Stomach (tissue), 9 donors: ENCODE results near the gene P2RY8. TPM values are rescaled to one million over a fixed set of nuclear protein-coding genes. Genes with fewer than 3 reads are reported as not detected.

Experiments used
- DNase-seq, 2 donors: peaks; one replicate each; pipeline versions ENCODE4 v3.0.0 to v3.0.0-alpha.2; 2013 to 2019
- H3K27ac ChIP-seq, 5 donors: fragments of 200-600 bp in 4 of 5; sonication (generic) in 4 of 5; one replicate each; pipeline ENCODE4 v1.5.1; 2013 to 2019; ENCODE audit warnings: mild to moderate bottlenecking in 1 of 5, moderate library complexity in 1 of 5
- H3K27me3 ChIP-seq, 3 donors: fragments of 200-600 bp; sonication (generic); one replicate each; pipeline ENCODE4 v1.5.1; 2017 to 2019; ENCODE audit warnings: mixed run types in 1 of 3
- H3K36me3 ChIP-seq, 4 donors: fragments of 200-600 bp; sonication (generic); 1 replicate in 3 of 4; 2 replicates in 1 of 4; pipeline ENCODE4 v1.5.1; 2016 to 2019
- H3K4me1 ChIP-seq, 4 donors: fragments of 200-600 bp; sonication (generic); one replicate each; pipeline ENCODE4 v1.5.1; 2016 to 2019
- H3K4me3 ChIP-seq, 4 donors: fragments of 200-600 bp; sonication (generic) in 3 of 4; one replicate each; pipeline ENCODE4 v1.5.1; 2016 to 2019; ENCODE audit warnings: mild to moderate bottlenecking in 1 of 4
- H3K9me3 ChIP-seq, 4 donors: fragments of 200-600 bp; sonication (generic); one replicate each; pipeline ENCODE4 v1.5.1; 2016 to 2019
- EP300 ChIP-seq: sonication (generic); formaldehyde crosslinking; IDR thresholded peaks from one replicate; pipeline ENCODE4 v1.6.1; 2017; ENCODE audit warnings: antibody characterized with exemption
- POLR2A ChIP-seq, 4 donors: fragments of 450-650 bp; IDR thresholded peaks; one replicate each; pipeline ENCODE4 v1.6.1; 2016; ENCODE audit warnings: antibody characterized with exemption in 4 of 4, control low read depth in 2 of 4, mild to moderate bottlenecking in 1 of 4, moderate library complexity in 1 of 4
- POLR2AphosphoS5 ChIP-seq, 3 donors: sonication (generic); formaldehyde crosslinking; IDR thresholded peaks; one replicate each; pipeline ENCODE4 v1.6.1; 2016; ENCODE audit warnings: antibody characterized with exemption in 3 of 3
- WGBS, 5 donors: extraction: QIAGEN DNeasy Blood & Tissue Kit in 3 of 5; methylation state at CpG; one replicate each; pipeline versions ENCODE4 v1.1.5 to v1.1.7; 2013 to 2018; 5-methylcytosine and 5-hydroxymethylcytosine counted together
- intact Hi-C: fragments of 100-400 bp; cut with DNase I; formaldehyde crosslinking; loops from one replicate; pipeline ENCODE4 v1.15.1; 2023; ENCODE audit warnings: low total_unique reads
- polyA plus RNA-seq, 3 donors: library from polyadenylated mRNA; stranded (reverse); fragments of 200-250 nt; gene quantifications; one replicate each; pipeline ENCODE4 v1.2.3, GENCODE V29; 2013
- total RNA-seq, 5 donors: library from RNA; depleted of rRNA; stranded (reverse); fragments of >200 nt; gene quantifications; one replicate each; pipeline versions ENCODE4 v1.1.0 to v1.2.3, GENCODE V29; 2014 to 2016
- TF ChIP-seq, protein P1 (sequence below), 7 experiments: fragments of 450-650 bp in 4 of 7; fragments of 200-600 bp in 3 of 7; sonication (generic) in 3 of 7; IDR thresholded peaks; one replicate each; pipeline ENCODE4 v1.5.1; 2016 to 2019; ENCODE audit warnings: antibody characterized with exemption in 7 of 7, control low read depth in 2 of 7, mild to moderate bottlenecking in 1 of 7
- donor health status: healthy with polysubstance abuse.
- donor health status: Bipolar disorder and iron deficiency.
- donor health status: healthy.

P2RY8 gene
- total and polyA plus RNA-seq, 8 donors = 0.31 to 3.3 (median 1.3) TPM; not detected in 2

- Histone ChIP-seq H3K27me3 (peaks cover 0 to 21% (median 0%) of the 10 kb centered on the region in 3 donors), H3K36me3 (no peaks in the 10 kb centered on the region), H3K4me1 (no peaks in the 10 kb centered on the region), H3K4me3 (no peak overlapping the region), H3K9me3 (no peaks in the 10 kb centered on the region), H3K27ac (no peak overlapping the region)
- WGBS, 5 donors = 78 to 87% (median 84%) methylated on average over 6 of the region's 6 CpGs
- intact Hi-C loops = no loop called here
- DNase-seq = no peak
- TF ChIP-seq, protein P1, sequence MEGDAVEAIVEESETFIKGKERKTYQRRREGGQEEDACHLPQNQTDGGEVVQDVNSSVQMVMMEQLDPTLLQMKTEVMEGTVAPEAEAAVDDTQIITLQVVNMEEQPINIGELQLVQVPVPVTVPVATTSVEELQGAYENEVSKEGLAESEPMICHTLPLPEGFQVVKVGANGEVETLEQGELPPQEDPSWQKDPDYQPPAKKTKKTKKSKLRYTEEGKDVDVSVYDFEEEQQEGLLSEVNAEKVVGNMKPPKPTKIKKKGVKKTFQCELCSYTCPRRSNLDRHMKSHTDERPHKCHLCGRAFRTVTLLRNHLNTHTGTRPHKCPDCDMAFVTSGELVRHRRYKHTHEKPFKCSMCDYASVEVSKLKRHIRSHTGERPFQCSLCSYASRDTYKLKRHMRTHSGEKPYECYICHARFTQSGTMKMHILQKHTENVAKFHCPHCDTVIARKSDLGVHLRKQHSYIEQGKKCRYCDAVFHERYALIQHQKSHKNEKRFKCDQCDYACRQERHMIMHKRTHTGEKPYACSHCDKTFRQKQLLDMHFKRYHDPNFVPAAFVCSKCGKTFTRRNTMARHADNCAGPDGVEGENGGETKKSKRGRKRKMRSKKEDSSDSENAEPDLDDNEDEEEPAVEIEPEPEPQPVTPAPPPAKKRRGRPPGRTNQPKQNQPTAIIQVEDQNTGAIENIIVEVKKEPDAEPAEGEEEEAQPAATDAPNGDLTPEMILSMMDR (IDR thresholded peaks at IDR 0.05) = no peak
- TF ChIP-seq POLR2AphosphoS5 (IDR thresholded peaks at IDR 0.05) (no peak), EP300 (no peak), POLR2A (IDR thresholded peaks at IDR 0.05) (no peak)
Measured at GRCh38 chrX:1529756-1530155, 7.2 kb downstream of the P2RY8 start.

- Histone ChIP-seq H3K27me3 (peaks cover 0 to 17% (median 0%) of the 10 kb centered on the region in 3 donors), H3K4me1 (no peaks in the 10 kb centered on the region), H3K9me3 (no peaks in the 10 kb centered on the region), H3K36me3 (no peaks in the 10 kb centered on the region), H3K4me3 (no peak overlapping the region), H3K27ac (no peak overlapping the region)
- 59 to 67% (median 61%) methylated on average over 2 of the region's 2 CpGs for WGBS, 5 donors
- intact Hi-C loops = no loop called here
- no peak for DNase-seq
- TF ChIP-seq POLR2A (IDR thresholded peaks at IDR 0.05) = no peak
- TF ChIP-seq EP300 = no peak
- TF ChIP-seq POLR2AphosphoS5 (IDR thresholded peaks at IDR 0.05) = no peak
- TF ChIP-seq, protein P1 (IDR thresholded peaks at IDR 0.05) = no peak
Measured at GRCh38 chrX:1529328-1529727, 7.7 kb downstream of the P2RY8 start.

DNA sequence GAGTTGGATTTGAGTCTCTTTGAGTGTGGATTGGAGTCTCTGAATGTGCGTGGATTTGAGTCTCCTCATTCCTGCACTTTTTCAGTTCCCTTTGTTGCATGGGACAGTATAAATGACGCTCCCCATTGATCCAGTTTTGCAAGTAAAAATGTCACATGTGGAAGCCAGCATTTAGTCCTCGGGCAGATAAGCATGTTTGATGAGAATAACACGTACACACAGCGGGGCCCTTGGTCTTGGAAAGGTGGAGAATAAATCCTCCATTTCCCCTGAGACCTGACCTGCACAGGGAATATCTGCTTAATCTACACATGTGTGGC, 8.1 kb downstream of the P2RY8 start:
- WGBS, 5 donors = 66 to 84% (median 74%) methylated on average over 5 of the region's 5 CpGs
- H3K27me3 ChIP-seq = peaks cover 0 to 14% (median 0%) of the 10 kb centered on the region in 3 donors
- no peaks in the 10 kb centered on the region for H3K36me3 ChIP-seq
- no peaks in the 10 kb centered on the region for H3K4me1 ChIP-seq
- intact Hi-C loops = no loop called here
- TF ChIP-seq POLR2AphosphoS5 (IDR thresholded peaks at IDR 0.05) (no peak), EP300 (no peak), POLR2A (IDR thresholded peaks at IDR 0.05) (no peak)
- TF ChIP-seq, protein P1 (IDR thresholded peaks at IDR 0.05) = no peak
- H3K9me3 ChIP-seq = no peaks in the 10 kb centered on the region
- no peak for DNase-seq
- H3K27ac ChIP-seq = no peak overlapping the region
- no peak overlapping the region for H3K4me3 ChIP-seq

- Histone ChIP-seq H3K4me3 (no peak overlapping the region), H3K4me1 (no peaks in the 10 kb centered on the region), H3K27me3 (peaks cover 0 to 14% (median 0%) of the 10 kb centered on the region in 3 donors), H3K27ac (no peak overlapping the region), H3K36me3 (no peaks in the 10 kb centered on the region), H3K9me3 (no peaks in the 10 kb centered on the region)
- intact Hi-C loops = no loop called here
- TF ChIP-seq POLR2A (IDR thresholded peaks at IDR 0.05) (no peak), EP300 (no peak), POLR2AphosphoS5 (IDR thresholded peaks at IDR 0.05) (no peak)
- TF ChIP-seq, protein P1 (IDR thresholded peaks at IDR 0.05) = no peak
- no peak for DNase-seq
- 64 to 82% (median 74%) methylated on average over 9 of the region's 9 CpGs for WGBS, 5 donors
Measured at GRCh38 chrX:1528186-1528883, 8.7 kb downstream of the P2RY8 start.
